HEK293T (cell line): ENCODE data around the gene LEMD1.
"Not testable (repeated sequence)": the region's sequence is repeated elsewhere in the genome, so short reads cannot be mapped to it uniquely, and the experiment has no call there.

ENCODE experiments used
- CTCF ChIA-PET: fragments of 350-600 bp; formaldehyde crosslinking; extraction: SDS; loops from one replicate; lab custom pipeline; 2021; ENCODE audit warnings: antibody characterized with exemption, inconsistent platforms; lab: Yijun Ruan, JAX
- POLR2A ChIA-PET: fragments of 350-600 bp; formaldehyde crosslinking; extraction: SDS; loops from one replicate; lab custom pipeline; 2020; ENCODE audit warnings: antibody characterized with exemption, inconsistent platforms; lab: Yijun Ruan, JAX
- DNase-seq: peaks from one replicate; pipeline ENCODE4 v3.0.0; 2012; ENCODE audit warnings: mixed read lengths; ENCODE audit errors: extremely low spot score
- ARNT ChIP-seq: fragments of 450-650 bp; IDR thresholded peaks from 2 replicates; pipeline ENCODE4 v1.6.1; 2017; ENCODE audit warnings: mild to moderate bottlenecking
- BHLHE40 ChIP-seq: fragments of 450-650 bp; IDR thresholded peaks from 2 replicates; pipeline ENCODE4 v1.6.1; 2016; ENCODE audit warnings: mild to moderate bottlenecking, moderate library complexity, borderline replicate concordance
- CTBP1 ChIP-seq: fragments of 450-650 bp; IDR thresholded peaks from 2 replicates; pipeline ENCODE4 v1.6.1; 2016; ENCODE audit warnings: borderline replicate concordance
- ELF4 ChIP-seq: fragments of 450-650 bp; IDR thresholded peaks from 2 replicates; pipeline ENCODE4 v1.6.1; 2017; ENCODE audit warnings: antibody characterized with exemption
- FOXA1 ChIP-seq: fragments of 450-650 bp; IDR thresholded peaks from 2 replicates; pipeline ENCODE4 v1.6.1; 2016; ENCODE audit warnings: mild to moderate bottlenecking
- FOXK2 ChIP-seq: fragments of 450-650 bp; IDR thresholded peaks from 2 replicates; pipeline ENCODE4 v1.6.1; 2016; ENCODE audit warnings: mild to moderate bottlenecking
- FOXM1 ChIP-seq: fragments of 450-650 bp; IDR thresholded peaks from 2 replicates; pipeline ENCODE4 v1.6.1; 2017; ENCODE audit warnings: mild to moderate bottlenecking, borderline replicate concordance
- HDGF ChIP-seq: fragments of 450-650 bp; IDR thresholded peaks from 2 replicates; pipeline ENCODE4 v1.6.1; 2017; ENCODE audit warnings: antibody characterized with exemption, borderline replicate concordance
- L3MBTL2 ChIP-seq: fragments of 450-650 bp; conservative IDR thresholded peaks from 2 replicates; pipeline ENCODE4 v1.6.1; 2016; ENCODE audit warnings: mild to moderate bottlenecking
- LEF1 ChIP-seq: fragments of 450-650 bp; IDR thresholded peaks from 2 replicates; pipeline ENCODE4 v1.6.1; 2017; ENCODE audit warnings: mild to moderate bottlenecking, borderline replicate concordance
- NFRKB ChIP-seq: fragments of 450-650 bp; IDR thresholded peaks from 2 replicates; pipeline ENCODE4 v1.6.1; 2016; ENCODE audit warnings: mild to moderate bottlenecking, moderate library complexity
- SP1 ChIP-seq: fragments of 450-650 bp; IDR thresholded peaks from 2 replicates; pipeline ENCODE4 v1.6.1; 2017
- SUZ12 ChIP-seq: fragments of 450-650 bp; IDR thresholded peaks from 2 replicates; pipeline ENCODE4 v1.6.1; 2016; ENCODE audit warnings: mild to moderate bottlenecking
- TARDBP ChIP-seq: fragments of 450-650 bp; IDR thresholded peaks from 2 replicates; pipeline ENCODE4 v1.6.1; 2016
- ZNF384 ChIP-seq: fragments of 450-650 bp; IDR thresholded peaks from 2 replicates; pipeline ENCODE4 v1.6.1; 2016
- TF ChIP-seq, protein P1 (sequence below): fragments of 450-650 bp; IDR thresholded peaks from 2 replicates; pipeline ENCODE4 v1.6.1; 2016

LEMD1 gene

DNA sequence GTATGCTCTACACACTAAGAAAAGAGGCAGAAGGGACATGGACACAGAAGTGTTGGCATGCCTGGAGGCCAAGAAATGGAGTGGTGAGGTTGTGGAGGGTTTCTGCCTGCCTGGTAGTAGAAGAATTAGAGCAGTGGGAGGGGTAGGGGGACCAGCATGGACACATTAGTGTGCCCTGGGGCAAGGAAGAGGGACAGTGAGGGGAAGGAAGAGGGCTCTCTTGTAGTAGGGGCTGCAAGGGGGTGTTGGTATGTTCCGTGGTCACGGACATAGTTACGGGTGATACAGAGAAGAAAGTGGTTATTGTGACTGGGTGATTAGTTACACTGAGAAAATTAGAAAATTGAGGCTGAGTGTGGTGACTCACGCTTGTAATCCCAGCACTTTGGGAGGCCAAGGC lies 23.3 kb downstream of the LEMD1 start:
- ChIA-PET POLR2A (no interaction called here), CTCF (interaction anchor here (4.0 kb wide), 1 partner anchor 87 kb away, joined by 35 read pairs; no protein-coding TSS in a partner anchor)
- TF ChIP-seq ELF4 (no peak), L3MBTL2 (no peak), SUZ12 (no peak), BHLHE40 (no peak), CTBP1 (no peak), FOXK2 (no peak), HDGF (no peak)
- DNase-seq = no peak

DNA sequence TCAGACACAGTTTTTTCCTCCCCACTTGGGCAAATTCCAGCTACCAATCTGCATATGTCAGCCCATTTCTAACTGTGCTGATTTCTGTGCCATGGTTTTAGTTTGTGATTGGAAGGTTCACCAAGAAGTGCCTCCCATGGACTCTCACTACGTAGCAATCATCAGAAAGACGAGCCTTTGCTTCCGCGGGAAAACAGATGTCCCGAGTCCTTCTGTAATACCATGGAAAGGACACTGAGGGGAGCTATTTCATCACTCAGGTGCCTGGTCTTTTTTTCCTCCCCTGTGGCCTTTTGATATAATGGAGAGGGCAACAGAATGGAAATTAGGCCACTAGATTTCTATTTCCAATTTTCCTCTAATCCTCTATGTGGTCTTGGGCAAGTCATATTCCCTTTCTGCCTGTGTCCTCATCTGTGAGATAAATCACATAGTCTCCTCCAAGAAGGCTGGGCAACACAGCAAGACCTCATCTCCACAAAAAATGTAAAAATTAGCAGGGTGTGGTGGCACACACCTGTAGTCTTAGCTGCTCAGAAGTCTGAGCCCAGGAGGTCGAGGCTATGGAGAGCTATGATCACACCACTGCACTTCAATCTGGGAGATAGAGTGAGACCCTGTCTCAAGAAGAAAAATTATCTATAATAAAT lies 24.8 kb downstream of the LEMD1 start:
- TF ChIP-seq, protein P1, sequence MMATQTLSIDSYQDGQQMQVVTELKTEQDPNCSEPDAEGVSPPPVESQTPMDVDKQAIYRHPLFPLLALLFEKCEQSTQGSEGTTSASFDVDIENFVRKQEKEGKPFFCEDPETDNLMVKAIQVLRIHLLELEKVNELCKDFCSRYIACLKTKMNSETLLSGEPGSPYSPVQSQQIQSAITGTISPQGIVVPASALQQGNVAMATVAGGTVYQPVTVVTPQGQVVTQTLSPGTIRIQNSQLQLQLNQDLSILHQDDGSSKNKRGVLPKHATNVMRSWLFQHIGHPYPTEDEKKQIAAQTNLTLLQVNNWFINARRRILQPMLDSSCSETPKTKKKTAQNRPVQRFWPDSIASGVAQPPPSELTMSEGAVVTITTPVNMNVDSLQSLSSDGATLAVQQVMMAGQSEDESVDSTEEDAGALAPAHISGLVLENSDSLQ = 0 out of 2 replicates have a peak, but pooled peaks have one; percentile 9
- TF ChIP-seq TARDBP = no peak
- CTCF ChIA-PET = interaction anchor here (0.5 to 4.0 kb wide), 19 partner anchors 9 to 925 kb away, joined by 3 to 35 read pairs (median 4); no protein-coding TSS in a partner anchor
- POLR2A ChIA-PET = interaction anchor here (0.6 kb wide), 2 partner anchors 51 to 134 kb away, joined by 3 read pairs; no protein-coding TSS in a partner anchor
- DNase-seq = peak; percentile 82

DNA sequence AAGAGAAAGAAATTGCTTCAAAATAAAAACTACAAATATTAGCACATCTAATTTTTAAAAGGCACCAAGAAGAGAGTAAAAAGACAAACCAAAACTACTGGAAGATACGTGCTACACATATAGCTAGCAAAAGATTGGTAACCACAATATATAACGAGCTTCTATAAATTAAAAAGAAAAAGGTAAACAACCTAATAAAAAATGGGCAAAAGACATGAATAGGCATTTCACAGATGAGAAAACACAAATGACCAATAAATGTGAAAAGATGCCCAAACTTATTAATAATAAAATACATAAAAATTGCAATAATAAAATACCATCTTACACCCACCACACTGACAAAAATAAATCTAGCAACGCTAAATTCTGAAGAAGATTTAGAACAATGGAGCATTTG lies 26.2 kb downstream of the LEMD1 start:
- no peak for DNase-seq
- POLR2A ChIA-PET = no interaction called here

DNA sequence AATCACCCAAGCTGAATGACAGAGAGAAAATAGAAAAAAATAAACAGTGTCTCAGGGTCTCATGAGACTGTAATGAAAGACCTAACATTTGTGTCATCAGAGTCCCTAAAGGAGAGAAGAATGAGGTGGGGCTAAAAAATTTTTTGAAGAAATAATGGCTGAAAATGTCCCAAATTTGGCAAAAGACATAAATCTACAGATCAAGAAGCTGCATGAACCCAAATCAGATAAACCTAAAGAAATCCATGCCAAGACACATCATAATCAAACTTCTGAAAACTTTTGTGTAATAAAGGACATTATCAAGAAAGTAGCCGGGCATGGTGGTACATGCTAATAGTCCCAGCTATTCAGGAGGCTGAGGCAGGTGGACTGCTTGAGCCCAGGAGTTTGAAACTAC lies 29.2 kb downstream of the LEMD1 start:
- ChIA-PET CTCF (interaction anchor here (1.0 kb wide), 1 partner anchor 93 kb away, joined by 3 read pairs; no protein-coding TSS in a partner anchor), POLR2A (no interaction called here)
- TF ChIP-seq L3MBTL2 (no peak), ZNF384 (no peak), BHLHE40 (no peak), FOXM1 (no peak), ARNT (no peak), LEF1 (no peak)
- TF ChIP-seq, protein P1 = no peak
- no peak for DNase-seq

More for the DNA sequence above, 26.2 kb downstream of the LEMD1 start:
- TF ChIP-seq ZNF384 = no peak
- TF ChIP-seq ARNT = no peak
- no peak for TF ChIP-seq SUZ12
- TF ChIP-seq NFRKB = no peak
- TF ChIP-seq HDGF = no peak
- no peak for TF ChIP-seq ELF4
- no peak for TF ChIP-seq L3MBTL2
- TF ChIP-seq FOXK2 = no peak
- TF ChIP-seq, protein P1 = no peak
- no peak for TF ChIP-seq TARDBP
- TF ChIP-seq SP1 = no peak
- no peak for TF ChIP-seq FOXA1
- TF ChIP-seq BHLHE40 = no peak
- TF ChIP-seq FOXM1 = no peak
- no peak for TF ChIP-seq CTBP1
- CTCF ChIA-PET = interaction anchor here (1.1 to 4.0 kb wide), 3 partner anchors 90 to 129 kb away, joined by 4 to 35 read pairs (median 13); no protein-coding TSS in a partner anchor

DNA sequence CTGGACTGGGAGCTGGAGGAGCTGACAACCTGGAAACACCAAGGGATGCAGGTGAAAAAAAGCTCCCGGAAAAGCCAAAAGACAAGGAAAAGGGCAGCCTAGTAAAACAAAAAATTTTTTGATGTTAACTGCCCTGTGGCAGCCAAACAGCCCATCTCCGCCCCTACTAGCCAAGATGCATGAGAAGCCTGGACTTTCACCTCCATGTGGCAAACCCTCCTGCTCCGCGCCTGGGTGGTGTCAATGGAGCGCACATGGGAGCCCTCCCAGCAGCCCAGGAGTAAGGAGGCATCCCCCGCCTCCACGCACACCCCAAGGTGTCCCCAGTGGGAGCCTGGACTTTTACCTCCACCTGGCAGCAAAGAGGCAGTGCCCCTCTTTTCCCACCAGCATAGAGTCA lies 30.5 kb downstream of the LEMD1 start:
- DNase-seq = no peak
- no peak for TF ChIP-seq LEF1
- TF ChIP-seq FOXA1 = no peak
- TF ChIP-seq FOXK2 = no peak
- no peak for TF ChIP-seq L3MBTL2
- TF ChIP-seq ZNF384 = no peak
- no peak for TF ChIP-seq ARNT
- TF ChIP-seq SP1 = no peak
- TF ChIP-seq FOXM1 = no peak
- TF ChIP-seq NFRKB = no peak
- TF ChIP-seq TARDBP = no peak
- no peak for TF ChIP-seq ELF4
- TF ChIP-seq, protein P1 = no peak
- no peak for TF ChIP-seq HDGF
- no peak for TF ChIP-seq CTBP1
- ChIA-PET POLR2A (no interaction called here), CTCF (no interaction called here)

DNA sequence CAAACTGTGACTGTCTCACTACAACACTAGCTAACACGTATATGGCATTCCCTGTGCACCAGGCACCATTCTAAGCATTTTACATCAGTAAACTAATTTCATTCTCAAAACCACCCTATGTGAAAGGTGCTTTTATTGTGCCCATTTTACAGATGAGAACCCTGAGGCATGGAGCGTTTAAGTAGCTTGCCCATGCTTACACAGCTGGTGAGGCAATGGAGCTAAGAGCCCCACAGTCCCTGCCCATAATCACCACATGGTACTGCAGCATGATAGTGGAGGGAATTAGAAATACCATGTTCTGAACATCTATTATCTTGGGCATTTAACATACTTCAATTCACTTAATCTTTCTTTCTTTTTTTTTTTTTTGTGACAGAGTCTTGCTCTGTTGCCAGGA lies 34.0 kb downstream of the LEMD1 start:
- CTCF ChIA-PET = interaction anchor here (0.9 to 1.2 kb wide), 4 partner anchors 9 to 105 kb away, joined by 3 to 5 read pairs (median 4); no protein-coding TSS in a partner anchor
- TF ChIP-seq FOXA1 = no peak
- no peak for TF ChIP-seq FOXK2
- TF ChIP-seq ZNF384 = no peak
- no peak for TF ChIP-seq CTBP1
- TF ChIP-seq SP1 = no peak
- TF ChIP-seq ARNT = no peak
- TF ChIP-seq FOXM1 = no peak
- TF ChIP-seq ELF4 = no peak
- no peak for TF ChIP-seq HDGF
- DNase-seq = no peak
- POLR2A ChIA-PET = no interaction called here

DNA sequence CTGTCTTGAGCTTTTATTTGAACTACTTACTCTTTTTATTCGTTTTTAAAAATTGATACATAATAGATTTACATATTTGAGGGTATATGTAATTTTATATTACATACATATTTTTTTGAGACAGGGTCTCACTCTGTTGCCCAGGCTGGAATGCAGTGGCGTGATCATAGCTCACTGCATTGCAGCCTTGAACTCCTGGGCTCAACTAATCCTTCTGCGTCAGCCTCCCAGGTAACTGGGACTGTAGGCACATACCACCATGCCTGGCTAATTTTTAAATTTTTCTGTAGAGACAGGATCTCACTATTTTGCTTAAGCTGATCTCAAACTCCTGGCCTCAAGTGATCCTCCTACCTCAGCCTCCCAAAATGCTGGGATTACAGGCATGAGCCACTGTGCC lies 38.9 kb downstream of the LEMD1 start:
- POLR2A ChIA-PET, DNase-seq: not testable (repeated sequence)
- CTCF ChIA-PET = interaction anchor here (1.2 kb wide), 1 partner anchor 103 kb away, joined by 7 read pairs; no protein-coding TSS in a partner anchor
